Memory B cell (primary cell): ENCODE data around the gene RS1.
A peak's percentile ranks its signal among the peaks of the same experiment; 100 is the strongest.

Source experiments
- ATAC-seq: fragments of 150-1000 bp; cut with Tn5 transposase; 2 replicates; pipeline ENCODE4 v1.10.0; 2021; ENCODE audit warnings: low read depth, mild to moderate bottlenecking, moderate library complexity
- DNase-seq, 2 donors: peaks; one replicate each; pipeline ENCODE4 v3.0.0; 2022; ENCODE audit warnings: low spot score in 2 of 2
- H3K27ac Mint-ChIP-seq: one replicate; pipeline ENCODE4 v1.8.0; 2022; ENCODE audit warnings: mild to moderate bottlenecking, moderate library complexity, mixed read lengths
- H3K27me3 Mint-ChIP-seq: one replicate; pipeline ENCODE4 v1.8.0; 2022; ENCODE audit warnings: mixed read lengths
- H3K36me3 Mint-ChIP-seq: one replicate; pipeline ENCODE4 v1.8.0; 2022; ENCODE audit warnings: mild to moderate bottlenecking, mixed read lengths
- H3K4me1 Mint-ChIP-seq: one replicate; pipeline ENCODE4 v1.8.0; 2022; ENCODE audit warnings: mixed read lengths
- H3K4me3 Mint-ChIP-seq: one replicate; pipeline ENCODE4 v1.8.0; 2022; ENCODE audit warnings: mild to moderate bottlenecking, moderate library complexity, mixed read lengths
- H3K9me3 Mint-ChIP-seq: one replicate; pipeline ENCODE4 v1.8.0; 2022; ENCODE audit warnings: mixed read lengths

The RS1 gene

DNA sequence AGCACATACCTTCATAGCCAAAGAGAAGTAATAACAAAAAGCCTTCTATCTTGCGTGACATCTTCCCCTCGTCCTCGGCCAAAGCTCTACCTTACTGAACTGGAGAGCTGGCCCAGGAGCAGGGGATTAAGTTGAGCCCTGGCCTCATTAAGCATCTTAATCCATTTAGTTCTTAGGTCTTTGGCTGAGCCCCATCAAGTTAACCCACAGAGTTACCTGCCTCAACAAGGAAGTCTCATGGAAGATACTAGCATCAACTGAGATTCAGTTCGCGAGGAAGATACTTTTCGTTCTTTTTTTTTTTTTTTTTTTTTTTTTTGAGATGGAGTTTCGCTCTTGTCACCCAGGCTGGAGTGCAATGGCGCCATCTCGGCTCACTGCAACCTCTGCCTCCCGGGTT is at the start of gene RS1:
RS1 (minus strand) TSS at position 101 of the 400 bp plus-strand sequence; CDS start at position 61, 40 bp downstream.
- ATAC-seq = no peak
- H3K36me3 Mint-ChIP-seq = no peaks in the 10 kb centered on the region
- no peaks in the 10 kb centered on the region for H3K9me3 Mint-ChIP-seq
- H3K4me3 Mint-ChIP-seq = no peak within 1 kb of the TSS
- no peak for DNase-seq
- no peaks in the 10 kb centered on the region for H3K27me3 Mint-ChIP-seq
- peaks cover 4% of the 10 kb centered on the region for H3K4me1 Mint-ChIP-seq
- no peak within 1 kb of the TSS for H3K27ac Mint-ChIP-seq

DNA sequence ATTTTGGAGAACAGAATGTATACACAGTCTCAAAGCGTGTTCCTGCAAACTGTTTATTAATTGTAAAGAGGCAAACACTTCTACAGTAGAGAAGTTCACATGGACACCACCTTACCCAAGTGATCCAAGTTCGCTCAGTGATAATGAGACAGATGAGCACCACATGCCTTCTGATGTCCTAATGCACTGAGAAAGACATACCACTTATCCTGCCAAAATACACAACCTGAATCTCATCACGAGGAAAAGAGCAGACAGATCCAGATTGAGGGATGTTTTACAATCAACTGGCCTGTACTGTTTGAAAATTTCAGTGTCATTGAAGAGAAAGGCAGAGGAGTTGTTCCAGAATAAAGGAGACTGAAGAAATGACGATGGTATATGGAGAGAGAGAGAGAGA is 47.9 kb upstream of the RS1 start:
- H3K4me3 Mint-ChIP-seq = no peak overlapping the region
- no peak overlapping the region for H3K27ac Mint-ChIP-seq
- no peaks in the 10 kb centered on the region for H3K9me3 Mint-ChIP-seq
- H3K4me1 Mint-ChIP-seq = no peaks in the 10 kb centered on the region
- H3K36me3 Mint-ChIP-seq = no peaks in the 10 kb centered on the region
- no peaks in the 10 kb centered on the region for H3K27me3 Mint-ChIP-seq
- no peak for ATAC-seq
- no peak for DNase-seq

DNA sequence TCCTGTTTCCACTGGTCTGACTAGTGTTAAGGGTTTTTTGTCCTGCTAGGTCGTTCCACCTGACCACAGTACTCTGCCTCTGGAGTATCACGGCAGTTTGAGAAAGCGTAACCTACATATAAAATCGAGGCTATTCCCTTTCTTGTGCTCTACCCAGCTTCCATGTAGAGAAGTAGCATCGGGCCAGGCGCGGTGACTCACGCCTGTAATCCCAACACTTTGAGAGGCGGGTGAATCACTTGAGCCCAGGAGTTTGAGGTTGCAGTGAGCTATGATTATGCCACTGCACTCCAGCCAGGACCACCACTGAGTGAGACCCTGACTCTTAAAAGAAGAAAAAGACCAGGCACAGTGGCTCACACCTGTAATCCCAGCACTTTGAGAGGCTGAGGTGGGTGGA is 43.0 kb upstream of the RS1 start:
- Mint-ChIP-seq H3K9me3 (no peaks in the 10 kb centered on the region), H3K27ac (no peak overlapping the region), H3K36me3 (no peaks in the 10 kb centered on the region), H3K4me3 (no peak overlapping the region), H3K4me1 (no peaks in the 10 kb centered on the region), H3K27me3 (no peaks in the 10 kb centered on the region)
- ATAC-seq = no peak
- DNase-seq = no peak

DNA sequence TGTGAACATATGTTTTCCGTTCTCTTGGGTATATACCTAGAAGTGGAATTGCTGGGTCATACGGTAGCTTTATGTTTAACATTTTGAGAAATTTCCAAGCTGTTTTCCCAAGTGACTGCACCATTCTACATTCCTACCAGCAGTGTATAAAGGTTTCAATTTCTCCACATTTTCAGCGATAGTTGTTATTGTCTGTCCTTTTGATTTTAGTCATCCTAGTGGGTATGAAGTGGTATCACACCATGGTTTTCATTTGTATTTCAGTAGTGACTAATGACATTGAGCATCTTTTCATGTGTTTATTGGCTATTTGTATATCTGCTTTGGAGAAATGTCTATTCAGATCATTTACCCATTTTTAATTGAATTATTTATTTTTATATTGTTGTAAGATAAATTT is 37.9 kb upstream of the RS1 start:
- H3K4me3 Mint-ChIP-seq = no peak overlapping the region
- H3K4me1 Mint-ChIP-seq = no peaks in the 10 kb centered on the region
- DNase-seq (no peak), ATAC-seq (no peak)
- no peaks in the 10 kb centered on the region for H3K27me3 Mint-ChIP-seq
- H3K36me3 Mint-ChIP-seq = no peaks in the 10 kb centered on the region
- no peaks in the 10 kb centered on the region for H3K9me3 Mint-ChIP-seq
- no peak overlapping the region for H3K27ac Mint-ChIP-seq

GRCh38 chrX:18707426-18708049 is 35.6 kb upstream of the RS1 start, which contains the start of gene PPEF1:
PPEF1 (plus strand) TSS chrX:18707645; CDS start chrX:18707781, 136 bp downstream.
- ATAC-seq (no peak), DNase-seq (no peak)
- Mint-ChIP-seq H3K4me3 (no peak within 1 kb of the TSS), H3K4me1 (no peaks in the 10 kb centered on the region), H3K27me3 (no peaks in the 10 kb centered on the region), H3K9me3 (no peaks in the 10 kb centered on the region), H3K27ac (no peak within 1 kb of the TSS), H3K36me3 (no peaks in the 10 kb centered on the region)

DNA sequence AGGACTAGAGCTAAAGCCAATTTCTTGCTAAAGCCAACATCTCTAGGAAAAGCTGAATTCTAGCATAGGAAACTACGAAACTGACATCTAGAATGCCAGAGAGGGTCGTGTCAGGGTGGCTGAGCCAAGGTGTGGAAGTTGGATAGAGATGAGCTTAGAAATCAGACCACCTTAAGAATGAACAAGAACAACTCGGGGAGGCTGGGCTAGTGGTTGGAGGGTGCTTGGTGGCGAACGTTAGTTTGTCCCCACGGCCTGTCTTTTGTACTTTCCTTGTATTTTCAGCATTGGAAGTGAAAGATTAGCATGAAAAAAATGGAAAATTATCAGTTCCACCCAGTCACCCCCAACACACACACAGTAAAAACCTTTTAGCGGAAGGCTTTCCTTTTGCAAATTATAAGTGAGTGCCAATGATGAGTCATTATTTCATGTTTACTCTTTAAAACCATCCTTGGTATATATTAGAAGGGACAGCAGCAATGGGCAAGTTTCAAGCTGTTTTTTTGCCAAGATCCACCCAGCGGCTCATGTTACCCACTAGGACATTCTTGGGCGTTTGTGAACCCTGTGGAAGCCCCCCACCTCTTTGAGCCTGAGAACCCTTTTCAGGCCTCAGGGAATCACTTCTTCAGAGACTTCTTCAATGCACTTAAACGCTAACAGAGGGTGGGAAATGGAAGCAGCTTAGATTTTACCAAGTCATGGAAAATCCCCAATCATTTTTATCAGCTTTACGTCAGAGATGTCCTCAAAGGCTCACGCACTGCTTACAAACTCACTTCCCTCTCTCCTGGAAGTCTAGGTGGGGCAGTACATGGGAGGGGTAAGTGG is 30.7 kb upstream of the RS1 start:
- H3K4me1 Mint-ChIP-seq = no peaks in the 10 kb centered on the region
- peaks cover 2% of the 10 kb centered on the region for H3K27me3 Mint-ChIP-seq
- H3K27ac Mint-ChIP-seq = no peak overlapping the region
- ATAC-seq (no peak), DNase-seq (no peak)
- H3K9me3 Mint-ChIP-seq = no peaks in the 10 kb centered on the region
- no peaks in the 10 kb centered on the region for H3K36me3 Mint-ChIP-seq
- H3K4me3 Mint-ChIP-seq = no peak overlapping the region

GRCh38 chrX:18701621-18702361 is 29.9 kb upstream of the RS1 start:
- no peaks in the 10 kb centered on the region for H3K4me1 Mint-ChIP-seq
- no peak overlapping the region for H3K4me3 Mint-ChIP-seq
- no peak overlapping the region for H3K27ac Mint-ChIP-seq
- H3K27me3 Mint-ChIP-seq = peaks cover 2% of the 10 kb centered on the region
- ATAC-seq = no peak
- no peaks in the 10 kb centered on the region for H3K36me3 Mint-ChIP-seq
- no peak for DNase-seq
- no peaks in the 10 kb centered on the region for H3K9me3 Mint-ChIP-seq

DNA sequence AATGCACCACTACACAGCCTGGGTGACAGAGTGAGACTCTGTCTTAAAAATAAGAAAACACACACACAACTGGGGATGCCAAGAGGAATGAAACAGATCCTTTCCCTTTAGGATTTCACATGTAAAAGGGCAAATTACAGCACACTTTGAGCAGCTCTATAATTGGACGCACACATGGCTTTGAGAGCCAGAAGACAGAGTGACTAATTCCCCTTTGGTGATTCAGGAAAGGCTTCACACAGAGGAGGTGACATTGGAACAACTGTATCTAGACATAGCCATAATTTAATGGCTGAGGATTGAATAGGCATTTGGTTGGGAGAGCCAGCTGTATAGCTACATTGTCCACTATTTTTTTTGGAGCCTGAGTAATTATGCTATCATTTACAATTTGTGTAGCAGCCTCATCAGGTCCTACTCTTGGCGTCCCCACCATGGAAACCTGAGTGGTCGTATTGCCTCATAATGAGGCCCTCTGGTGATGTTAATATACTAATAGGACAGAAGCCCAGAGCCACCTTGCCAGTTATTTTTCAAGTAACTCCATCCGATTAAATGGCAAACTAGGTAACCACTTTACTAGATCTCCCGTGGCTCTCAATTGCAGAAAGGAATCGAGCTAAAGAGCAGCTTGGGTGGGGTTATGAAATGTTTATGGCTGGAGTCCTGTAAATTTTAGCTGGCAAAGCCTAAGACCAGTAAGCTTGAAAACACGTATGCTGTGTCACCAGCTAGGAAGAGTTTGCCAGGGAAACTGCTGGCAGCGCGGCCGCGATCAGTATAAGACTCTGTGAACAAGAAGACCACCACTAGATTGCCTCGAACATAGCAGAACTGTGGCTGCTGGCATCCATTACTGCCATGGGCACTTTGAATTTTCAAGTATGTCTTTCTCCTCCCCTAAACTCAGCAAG is 27.1 kb upstream of the RS1 start:
- H3K9me3 Mint-ChIP-seq = no peaks in the 10 kb centered on the region
- H3K27ac Mint-ChIP-seq = no peak overlapping the region
- H3K4me3 Mint-ChIP-seq = no peak overlapping the region
- H3K4me1 Mint-ChIP-seq = no peaks in the 10 kb centered on the region
- H3K36me3 Mint-ChIP-seq = no peaks in the 10 kb centered on the region
- ATAC-seq = no peak
- DNase-seq = no peak
- peaks cover 2% of the 10 kb centered on the region for H3K27me3 Mint-ChIP-seq

DNA sequence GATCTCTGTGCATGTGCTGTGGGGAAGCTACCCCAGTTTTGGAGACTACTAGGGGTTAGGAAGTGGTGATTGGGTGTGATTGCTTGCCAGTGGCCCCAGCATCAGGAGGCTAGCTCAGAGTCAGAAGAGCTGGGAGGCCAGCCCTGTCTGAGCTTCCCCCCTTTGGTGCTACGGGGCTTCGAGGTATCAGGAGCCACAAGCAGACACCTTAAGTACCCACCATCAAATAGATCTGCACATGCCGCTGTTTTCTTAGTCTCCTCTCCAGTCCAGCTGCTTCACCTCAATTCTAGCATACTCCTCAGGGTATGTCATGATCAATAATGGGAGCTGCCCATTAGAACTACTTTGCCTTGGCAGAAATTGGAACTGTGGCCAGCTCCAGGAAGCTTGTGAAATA is 24.7 kb upstream of the RS1 start:
- no peak overlapping the region for H3K4me3 Mint-ChIP-seq
- no peaks in the 10 kb centered on the region for H3K27me3 Mint-ChIP-seq
- no peaks in the 10 kb centered on the region for H3K9me3 Mint-ChIP-seq
- ATAC-seq = no peak
- no peaks in the 10 kb centered on the region for H3K36me3 Mint-ChIP-seq
- DNase-seq = no peak
- H3K4me1 Mint-ChIP-seq = peaks cover 4% of the 10 kb centered on the region
- no peak overlapping the region for H3K27ac Mint-ChIP-seq

GRCh38 chrX:18692541-18692940 is 20.6 kb upstream of the RS1 start:
- Mint-ChIP-seq H3K27ac (no peak overlapping the region), H3K27me3 (no peaks in the 10 kb centered on the region), H3K9me3 (no peaks in the 10 kb centered on the region), H3K4me3 (no peak overlapping the region), H3K4me1 (peaks cover 4% of the 10 kb centered on the region), H3K36me3 (no peaks in the 10 kb centered on the region)
- no peak for DNase-seq
- ATAC-seq = no peak

GRCh38 chrX:18691431-18691830 is 19.5 kb upstream of the RS1 start:
- Mint-ChIP-seq H3K4me1 (peaks cover 4% of the 10 kb centered on the region), H3K36me3 (no peaks in the 10 kb centered on the region), H3K27ac (no peak overlapping the region), H3K4me3 (no peak overlapping the region), H3K27me3 (no peaks in the 10 kb centered on the region), H3K9me3 (no peaks in the 10 kb centered on the region)
- ATAC-seq (no peak), DNase-seq (no peak)

DNA sequence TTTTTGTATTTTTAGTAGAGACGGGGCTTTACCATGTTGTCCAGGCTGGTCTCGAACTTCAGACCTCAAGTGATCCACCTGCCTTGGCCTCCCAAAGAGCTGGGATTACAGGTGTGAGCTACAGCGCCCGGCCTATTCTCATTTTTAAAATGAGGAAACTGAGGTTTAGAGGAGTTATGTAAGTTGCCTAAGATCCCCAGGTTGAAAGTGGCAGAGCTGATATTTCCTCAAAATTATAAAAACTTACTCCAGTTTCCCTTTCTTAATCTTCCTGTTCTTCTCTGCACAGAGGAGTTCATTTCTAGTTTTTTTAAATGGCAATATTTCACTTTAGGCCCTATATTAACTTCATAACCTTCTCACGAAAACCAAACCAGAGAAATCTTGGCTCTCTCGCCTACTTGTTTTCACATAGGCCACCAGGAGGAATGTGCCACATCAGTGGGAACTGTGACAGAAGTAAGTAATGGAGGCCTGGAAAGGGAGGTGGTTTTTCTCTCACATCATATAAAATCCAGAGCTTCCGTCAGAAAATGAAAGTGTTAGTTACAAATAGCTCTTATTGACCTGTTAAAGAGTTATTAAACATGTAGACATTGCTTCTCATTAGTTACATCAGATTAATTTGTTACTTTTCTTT is 16.1 kb upstream of the RS1 start:
- H3K4me1 Mint-ChIP-seq = peaks cover 4% of the 10 kb centered on the region
- ATAC-seq = no peak
- H3K27ac Mint-ChIP-seq = no peak overlapping the region
- no peaks in the 10 kb centered on the region for H3K36me3 Mint-ChIP-seq
- H3K9me3 Mint-ChIP-seq = no peaks in the 10 kb centered on the region
- no peak overlapping the region for H3K4me3 Mint-ChIP-seq
- H3K27me3 Mint-ChIP-seq = no peaks in the 10 kb centered on the region
- no peak for DNase-seq

DNA sequence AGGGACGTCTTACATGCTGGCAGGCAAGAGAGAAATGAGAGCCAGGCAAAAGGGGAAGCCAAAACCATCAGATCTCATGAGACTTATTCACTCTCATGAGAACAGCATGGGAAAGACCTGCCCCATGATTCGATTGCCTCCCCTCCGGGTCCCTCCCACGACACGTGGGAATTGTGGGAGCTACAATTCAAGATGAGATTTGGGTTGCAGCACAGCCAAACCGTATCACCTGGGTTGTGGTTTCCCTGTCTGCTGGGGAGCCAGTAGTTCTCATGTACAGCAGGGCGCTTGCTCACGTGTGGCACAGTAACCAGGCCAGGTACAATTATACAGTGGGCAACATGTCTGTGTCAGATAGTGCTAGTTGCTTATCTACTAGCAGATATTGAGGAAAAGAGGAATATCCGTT is 11.1 kb upstream of the RS1 start:
- Mint-ChIP-seq H3K27ac (no peak overlapping the region), H3K4me3 (no peak overlapping the region)
- peak; percentile 39 for ATAC-seq

More for the DNA sequence above, 11.1 kb upstream of the RS1 start:
- H3K36me3 Mint-ChIP-seq = no peaks in the 10 kb centered on the region
- no peaks in the 10 kb centered on the region for H3K9me3 Mint-ChIP-seq
- H3K4me1 Mint-ChIP-seq = peaks cover 3% of the 10 kb centered on the region
- H3K27me3 Mint-ChIP-seq = no peaks in the 10 kb centered on the region
- no peak for DNase-seq
